Effector memory CD4-positive, alpha-beta T cell (primary cell): Measurements from ENCODE around the gene ZCCHC8.

Source experiments
- DNase-seq, 3 donors: peaks; one replicate each; pipeline ENCODE4 v3.0.0-alpha.2; 2020
- H3K27ac ChIP-seq: 2 replicates; pipeline ENCODE4 v1.7.0; 2013; ENCODE audit warnings: mild to moderate bottlenecking, low read length, moderate library complexity; ENCODE audit not compliant: insufficient read depth, poor library complexity, severe bottlenecking
- H3K27me3 ChIP-seq: replicated peaks from 2 replicates; pipeline ENCODE4 v1.7.0; 2013; ENCODE audit warnings: mild to moderate bottlenecking, low read length; ENCODE audit not compliant: insufficient read depth, control insufficient read depth, poor library complexity, severe bottlenecking
- H3K36me3 ChIP-seq: 2 replicates; pipeline ENCODE4 v1.7.0; 2013; ENCODE audit warnings: mild to moderate bottlenecking, low read length, moderate library complexity; ENCODE audit not compliant: control insufficient read depth, insufficient read depth
- H3K4me1 ChIP-seq: 2 replicates; pipeline ENCODE4 v1.7.0; 2013; ENCODE audit warnings: low read length, mild to moderate bottlenecking; ENCODE audit not compliant: control insufficient read depth, insufficient read depth, poor library complexity, severe bottlenecking
- H3K4me3 ChIP-seq: 2 replicates; pipeline ENCODE4 v1.7.0; 2013; ENCODE audit warnings: low read length, low read depth, mild to moderate bottlenecking; ENCODE audit not compliant: insufficient read depth, poor library complexity, severe bottlenecking
- H3K9me3 ChIP-seq: 2 replicates; pipeline ENCODE4 v1.7.0; 2013; ENCODE audit warnings: mild to moderate bottlenecking, low read length, moderate library complexity; ENCODE audit not compliant: control insufficient read depth
- total RNA-seq, 3 donors: gene quantifications; one replicate each; lab custom pipeline; 2026; lab: John Stamatoyannopoulos, UW

Gene ZCCHC8
- 72.4 to 85.4 (median 73.5) reads per million in 3 donors for total RNA-seq

GRCh38 chr12:122500685-122501488 is at the start of gene ZCCHC8:
TSS of gene ZCCHC8 (minus strand) at chr12:122500932. CDS start at chr12:122500840, 92 bp downstream.
- Histone ChIP-seq H3K36me3 (peaks cover 22% of the 10 kb centered on the region), H3K27ac (peak within 1 kb of the TSS; percentile 94), H3K4me1 (peaks cover 14% of the 10 kb centered on the region), H3K4me3 (peak within 1 kb of the TSS; percentile 85), H3K27me3 (no peaks in the 10 kb centered on the region), H3K9me3 (no peaks in the 10 kb centered on the region)
- peak; percentile 90 to 95 (median 95) for DNase-seq

- Histone ChIP-seq H3K4me1 (no peaks in the 10 kb centered on the region), H3K36me3 (peaks cover 19% of the 10 kb centered on the region), H3K27me3 (no peaks in the 10 kb centered on the region), H3K9me3 (no peaks in the 10 kb centered on the region), H3K4me3 (no peak overlapping the region), H3K27ac (no peak overlapping the region)
- no peak for DNase-seq
Observed at GRCh38 chr12:122547330-122547729, 46.6 kb upstream of the ZCCHC8 start.

- no peak overlapping the region for H3K27ac ChIP-seq
- H3K4me3 ChIP-seq: no peak overlapping the region
- no peaks in the 10 kb centered on the region for H3K9me3 ChIP-seq
- H3K27me3 ChIP-seq: no peaks in the 10 kb centered on the region
- H3K36me3 ChIP-seq: peaks cover 14% of the 10 kb centered on the region
- no peaks in the 10 kb centered on the region for H3K4me1 ChIP-seq
- DNase-seq: no peak
Observed at GRCh38 chr12:122545855-122546254, 45.1 kb upstream of the ZCCHC8 start.

- no peaks in the 10 kb centered on the region for H3K9me3 ChIP-seq
Observed at GRCh38 chr12:122544537-122544936, 43.8 kb upstream of the ZCCHC8 start.

GRCh38 chr12:122538496-122538895 is 37.8 kb upstream of the ZCCHC8 start:
- Histone ChIP-seq H3K36me3 (peaks cover 9% of the 10 kb centered on the region), H3K9me3 (no peaks in the 10 kb centered on the region), H3K4me1 (no peaks in the 10 kb centered on the region), H3K27ac (no peak overlapping the region), H3K27me3 (no peaks in the 10 kb centered on the region), H3K4me3 (no peak overlapping the region)
- no peak for DNase-seq

More at GRCh38 chr12:122544537-122544936, 43.8 kb upstream of the ZCCHC8 start:
- Histone ChIP-seq H3K27ac (no peak overlapping the region), H3K4me3 (no peak overlapping the region), H3K36me3 (peaks cover 14% of the 10 kb centered on the region), H3K4me1 (no peaks in the 10 kb centered on the region), H3K27me3 (no peaks in the 10 kb centered on the region)
- no peak for DNase-seq

- Histone ChIP-seq H3K27ac (no peak overlapping the region), H3K27me3 (no peaks in the 10 kb centered on the region), H3K36me3 (no peaks in the 10 kb centered on the region), H3K4me1 (no peaks in the 10 kb centered on the region), H3K4me3 (no peak overlapping the region), H3K9me3 (no peaks in the 10 kb centered on the region)
- no peak for DNase-seq
Observed at GRCh38 chr12:122537021-122537420, 36.3 kb upstream of the ZCCHC8 start.

- Histone ChIP-seq H3K9me3 (no peaks in the 10 kb centered on the region), H3K27me3 (no peaks in the 10 kb centered on the region), H3K4me1 (no peaks in the 10 kb centered on the region), H3K36me3 (no peaks in the 10 kb centered on the region), H3K4me3 (no peak overlapping the region), H3K27ac (no peak overlapping the region)
- DNase-seq: no peak
Observed at GRCh38 chr12:122533856-122534255, 33.1 kb upstream of the ZCCHC8 start.

GRCh38 chr12:122528992-122529391 is 28.3 kb upstream of the ZCCHC8 start:
- peaks cover 15% of the 10 kb centered on the region for H3K4me1 ChIP-seq
- H3K9me3 ChIP-seq: no peaks in the 10 kb centered on the region
- peaks cover 7% of the 10 kb centered on the region for H3K36me3 ChIP-seq
- no peak for DNase-seq
- no peak overlapping the region for H3K27ac ChIP-seq
- H3K27me3 ChIP-seq: no peaks in the 10 kb centered on the region
- no peak overlapping the region for H3K4me3 ChIP-seq

GRCh38 chr12:122528582-122528981 is 27.9 kb upstream of the ZCCHC8 start:
- no peaks in the 10 kb centered on the region for H3K9me3 ChIP-seq

GRCh38 chr12:122527478-122527944 is 26.8 kb upstream of the ZCCHC8 start:
- no peaks in the 10 kb centered on the region for H3K9me3 ChIP-seq
- no peak for DNase-seq
- peaks cover 9% of the 10 kb centered on the region for H3K36me3 ChIP-seq
- peaks cover 29% of the 10 kb centered on the region for H3K4me1 ChIP-seq
- H3K27me3 ChIP-seq: no peaks in the 10 kb centered on the region
- peak overlapping the region; percentile 63 for H3K27ac ChIP-seq
- peak overlapping the region; percentile 62 for H3K4me3 ChIP-seq

More at GRCh38 chr12:122528582-122528981, 27.9 kb upstream of the ZCCHC8 start:
- no peak overlapping the region for H3K4me3 ChIP-seq
- no peak overlapping the region for H3K27ac ChIP-seq
- no peaks in the 10 kb centered on the region for H3K27me3 ChIP-seq
- peaks cover 18% of the 10 kb centered on the region for H3K4me1 ChIP-seq
- no peak for DNase-seq
- peaks cover 9% of the 10 kb centered on the region for H3K36me3 ChIP-seq
